ENCODE measurements around the gene SALL4.
"Not testable (repeated sequence)": the region's sequence is repeated elsewhere in the genome, so short reads cannot be mapped to it uniquely, and the experiment has no call there.

Gene SALL4

DNA sequence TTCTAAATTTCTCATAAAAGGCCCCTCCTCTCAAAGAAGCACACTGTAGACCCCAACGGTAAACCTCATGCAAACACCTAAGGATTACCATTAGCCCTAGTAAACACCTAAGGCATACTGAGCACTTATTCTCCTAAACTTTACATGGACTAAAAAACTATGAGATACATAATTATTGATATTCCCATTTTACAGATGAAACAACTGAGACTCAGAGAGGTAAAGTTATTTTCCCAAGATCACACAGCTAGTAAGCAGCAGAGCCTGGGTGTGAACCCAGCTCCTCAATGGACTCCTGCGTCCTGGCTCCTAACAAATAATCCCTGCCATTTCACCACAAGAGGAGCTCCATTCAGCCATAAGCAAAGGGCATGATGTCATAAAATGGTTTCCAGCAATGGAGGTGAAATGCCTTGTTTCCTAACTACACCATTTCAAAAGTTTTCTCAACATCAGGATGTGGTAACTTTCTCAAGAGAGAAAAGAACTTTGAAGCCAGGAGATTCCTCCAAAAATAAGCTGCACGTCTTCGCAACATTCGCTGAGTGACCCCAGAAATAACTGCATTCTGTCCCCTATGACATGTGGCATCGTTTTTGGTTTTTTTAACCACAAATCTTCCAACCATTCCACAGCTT lies 38.2 kb downstream of the SALL4 start:
- DNase-seq = no peak

DNA sequence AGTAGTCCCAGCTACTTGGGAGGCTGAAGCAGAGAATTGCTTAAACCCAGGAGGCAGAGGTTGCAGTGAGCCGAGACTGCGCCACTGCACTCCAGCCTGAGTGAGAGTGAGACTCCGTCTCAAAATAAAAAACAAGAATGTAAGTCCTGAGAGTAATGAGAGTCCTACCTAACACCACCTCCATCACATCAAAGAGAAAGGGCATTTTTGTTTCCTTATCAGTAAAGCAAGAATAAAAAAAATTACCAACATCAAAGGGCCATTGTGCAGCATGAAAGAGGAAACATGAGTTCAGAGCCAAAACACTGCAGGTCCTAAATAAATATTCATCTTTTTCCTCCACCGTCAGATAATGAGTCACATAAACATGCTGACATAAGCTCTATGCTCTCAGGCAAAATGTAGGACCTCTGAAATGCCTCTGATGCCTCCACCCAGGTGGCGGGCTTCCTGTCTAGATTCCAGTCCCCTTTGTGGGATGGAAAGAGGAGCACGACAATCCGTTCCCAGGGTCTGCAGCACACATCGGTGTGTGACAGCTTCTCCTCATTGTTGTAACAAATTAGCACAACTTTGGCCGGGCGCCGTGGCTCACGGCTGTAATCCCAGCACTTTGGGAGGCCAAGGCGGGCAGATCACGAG lies 41.3 kb downstream of the SALL4 start:
- peak; percentile 60 for DNase-seq

DNA sequence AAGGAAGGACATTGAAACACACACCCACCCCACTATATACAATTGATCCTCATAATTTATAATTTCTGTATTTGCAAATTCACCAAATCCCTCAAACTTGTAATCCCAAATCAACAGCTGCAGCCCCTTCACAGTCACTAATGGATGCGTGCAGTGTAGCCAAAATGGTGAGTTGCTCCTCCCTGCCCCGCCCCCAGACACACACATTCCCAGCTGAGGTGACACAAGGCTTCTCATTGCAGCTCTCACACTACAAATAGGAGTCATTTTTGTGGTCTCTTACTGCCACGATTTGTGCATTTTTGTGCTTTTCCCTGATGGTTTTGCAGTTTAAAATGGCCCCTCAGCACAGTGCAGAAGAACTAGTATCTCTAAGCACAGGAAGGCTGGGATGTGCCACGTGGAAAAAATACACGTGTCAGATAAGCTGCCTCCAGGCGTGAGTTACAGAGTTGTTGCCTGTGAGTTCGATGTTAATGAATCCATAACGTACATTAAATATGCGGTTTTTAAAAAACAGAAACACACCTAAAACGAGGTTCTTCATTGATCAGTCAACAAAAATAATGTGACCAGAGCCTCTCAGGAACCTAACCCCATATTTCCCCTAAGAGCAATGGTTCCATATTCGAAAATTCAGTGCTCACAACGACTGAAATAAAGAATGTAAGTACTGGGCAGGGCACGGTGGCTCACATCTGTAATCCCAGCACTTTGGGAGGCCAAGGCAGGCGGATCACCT lies 42.4 kb downstream of the SALL4 start:
- DNase-seq = peak; percentile 32

DNA sequence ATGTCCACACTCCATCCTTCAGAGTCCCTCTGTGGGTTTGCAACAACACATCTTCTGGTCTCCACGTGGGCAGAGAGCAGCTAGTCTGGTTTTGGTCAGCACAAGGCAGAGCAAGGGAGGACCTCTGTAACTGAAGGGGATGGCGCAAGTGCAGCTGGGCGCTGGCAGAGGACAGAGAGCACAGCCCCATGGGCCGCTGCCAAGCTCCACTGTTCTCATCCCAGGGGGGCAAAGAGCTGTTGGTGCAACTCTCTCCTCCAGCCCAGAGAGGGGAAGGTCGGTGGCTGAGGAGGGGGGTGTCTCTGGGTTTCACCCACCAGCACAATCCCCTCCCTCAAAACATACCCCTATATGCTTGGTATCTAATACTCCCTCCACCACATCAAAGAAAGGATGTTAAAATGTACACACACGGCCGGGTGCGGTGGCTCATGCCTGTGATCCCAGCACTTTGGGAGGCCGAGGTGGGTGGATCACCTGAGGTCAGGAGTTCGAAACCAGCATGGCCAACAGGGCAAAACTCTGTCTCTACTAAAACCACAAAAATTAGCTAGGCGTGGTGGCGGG lies 43.3 kb downstream of the SALL4 start:
- peak; percentile 17 for DNase-seq

DNA sequence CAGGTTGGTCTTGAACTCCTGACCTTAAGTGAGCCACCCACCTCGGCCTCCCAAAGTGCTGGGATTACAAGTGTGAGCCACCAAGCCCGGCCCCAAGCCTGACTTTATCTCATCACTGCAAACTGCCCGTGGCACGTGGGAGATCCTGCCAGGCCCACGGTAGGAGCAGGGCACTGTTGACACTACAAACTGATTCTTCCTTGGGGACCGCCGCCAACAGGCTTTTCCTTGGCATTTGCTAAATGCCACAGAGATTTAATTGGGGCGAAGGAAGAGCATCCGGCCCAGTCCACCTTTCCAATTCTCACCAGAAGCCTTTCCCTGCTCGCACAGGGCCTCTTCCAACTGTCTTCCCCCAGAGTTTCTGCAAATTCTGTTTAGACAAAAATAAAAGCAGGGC lies 45.1 kb downstream of the SALL4 start:
- no peak for DNase-seq

DNA sequence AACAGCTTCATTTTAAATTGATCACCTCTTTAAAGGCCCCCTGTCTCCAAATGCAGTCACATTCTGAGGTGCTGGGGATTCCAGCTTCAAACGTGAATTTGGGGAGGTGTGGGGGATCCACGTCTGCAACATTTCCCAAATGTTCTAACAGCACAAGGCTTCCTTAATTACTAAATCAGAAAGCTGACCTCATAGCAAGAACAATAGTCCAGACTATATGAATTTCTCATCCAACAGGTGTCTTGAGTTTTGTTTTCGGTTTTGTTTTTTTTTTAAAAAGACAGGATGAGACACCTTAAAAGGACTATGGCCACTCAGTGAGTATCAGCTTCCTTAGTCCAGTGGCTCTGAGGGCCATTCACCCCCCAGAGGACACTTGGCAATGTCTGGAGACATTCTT lies 45.7 kb downstream of the SALL4 start:
- DNase-seq = no peak

DNA sequence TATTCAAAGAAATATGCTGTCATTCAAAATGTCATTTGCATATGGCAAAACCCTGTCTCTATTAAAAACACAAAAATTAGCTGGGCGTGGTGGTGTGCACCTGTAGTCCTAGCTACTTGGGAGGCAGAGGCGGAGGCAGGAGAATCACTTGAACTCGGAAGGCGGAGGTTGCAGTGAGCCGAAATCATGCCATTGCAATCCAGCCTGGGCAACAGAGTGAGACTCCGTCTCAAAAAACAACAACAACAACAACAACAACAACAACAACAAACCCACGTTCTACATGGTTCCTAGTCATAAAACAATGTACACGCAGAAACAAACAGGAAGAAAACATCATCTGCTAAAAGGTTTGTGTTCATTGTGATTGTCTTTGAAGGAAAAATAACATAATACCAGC lies 49.1 kb downstream of the SALL4 start:
- DNase-seq = not testable (repeated sequence)

DNA sequence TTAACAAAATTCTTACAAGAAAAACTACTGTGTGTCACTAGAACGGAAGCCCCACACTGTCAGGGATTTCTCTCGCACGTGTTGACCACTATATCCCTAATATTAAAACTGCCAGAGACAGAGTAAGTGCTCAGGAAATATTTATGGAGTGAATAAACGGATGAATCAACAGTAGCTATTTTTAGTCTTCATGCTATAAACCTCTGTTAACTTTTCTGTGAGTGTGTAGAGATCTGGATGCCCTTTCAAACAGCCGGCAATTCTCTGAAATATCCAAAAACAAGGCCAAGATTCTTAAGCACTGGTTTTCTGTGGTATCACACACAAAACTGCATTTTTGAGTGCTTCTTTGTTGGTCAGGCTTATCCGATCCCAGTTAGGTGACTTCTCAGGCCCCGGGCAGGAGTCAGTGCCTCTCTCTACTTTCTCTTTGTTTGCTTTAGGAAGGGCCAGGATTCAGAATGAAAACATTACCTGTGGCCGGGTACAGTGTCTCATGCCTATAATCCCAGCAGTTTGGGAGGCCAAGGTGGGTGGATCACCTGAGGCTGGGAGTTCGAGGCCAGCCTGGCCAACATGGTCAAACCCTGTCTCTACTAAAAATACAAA lies 49.9 kb downstream of the SALL4 start:
- DNase-seq = no peak

DNA sequence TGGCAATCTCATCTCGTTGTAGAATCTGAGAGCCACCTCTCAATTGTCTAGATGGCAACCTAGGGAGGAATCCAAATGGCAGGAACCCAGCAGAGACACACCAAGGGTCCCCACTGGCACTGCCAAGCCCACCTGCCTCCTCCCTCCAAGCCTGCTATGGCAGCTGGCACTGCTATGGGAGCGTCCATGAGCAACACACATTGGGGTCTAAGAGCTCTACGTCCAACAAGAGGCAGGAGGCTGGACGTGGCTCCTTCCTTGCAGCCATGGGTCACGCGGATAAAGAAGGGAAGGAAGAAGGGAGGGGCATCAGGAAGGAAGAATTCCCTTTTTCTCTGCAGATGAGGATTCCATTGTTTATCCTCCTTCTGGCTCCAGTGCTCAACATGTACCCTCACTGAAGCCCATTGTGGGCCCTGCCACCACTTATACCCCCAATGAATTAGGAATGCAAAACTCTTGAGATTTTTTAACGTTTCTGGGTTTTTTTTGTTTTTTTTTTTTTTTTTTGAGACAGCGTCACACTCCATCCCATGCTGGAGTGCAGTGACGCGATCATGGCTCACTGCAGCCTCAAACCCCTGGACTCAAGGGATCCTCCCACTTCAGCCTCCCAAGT lies 51.4 kb downstream of the SALL4 start:
- DNase-seq = no peak

DNA sequence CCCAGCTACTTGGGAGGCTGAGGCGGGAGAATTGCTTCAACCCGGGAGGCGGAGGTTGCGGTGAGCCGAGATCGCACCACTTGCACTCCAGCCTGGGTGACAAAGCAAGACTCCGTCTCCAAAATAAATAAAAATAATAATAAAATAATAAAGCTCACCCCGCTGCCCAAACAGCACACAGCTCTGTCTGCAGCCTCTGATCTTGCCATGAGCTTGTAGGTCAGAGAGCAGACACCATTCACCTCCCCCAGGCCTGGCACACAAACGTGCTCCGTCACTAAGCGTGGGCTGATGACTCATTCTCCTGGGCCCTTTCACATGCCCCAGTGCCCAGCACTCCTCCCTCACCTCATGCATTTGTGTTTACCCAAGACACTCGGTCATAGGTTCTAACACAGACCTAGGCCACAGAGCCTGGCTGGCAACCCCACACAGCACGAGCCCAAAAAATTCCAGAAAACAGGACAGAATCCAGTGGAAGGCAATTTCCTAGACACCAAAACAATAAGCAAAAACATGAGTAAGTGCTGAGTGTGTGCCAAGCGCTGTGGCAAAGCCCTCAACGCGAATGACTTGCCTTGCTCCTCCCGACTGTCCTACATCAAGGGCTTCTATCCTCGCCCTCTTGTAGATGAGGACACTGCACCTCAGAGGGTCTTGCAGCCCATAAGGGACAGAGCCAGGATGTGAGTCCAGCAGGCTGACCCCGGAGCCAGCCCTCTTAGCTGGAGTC lies 52.1 kb downstream of the SALL4 start:
- DNase-seq = peak; percentile 86

DNA sequence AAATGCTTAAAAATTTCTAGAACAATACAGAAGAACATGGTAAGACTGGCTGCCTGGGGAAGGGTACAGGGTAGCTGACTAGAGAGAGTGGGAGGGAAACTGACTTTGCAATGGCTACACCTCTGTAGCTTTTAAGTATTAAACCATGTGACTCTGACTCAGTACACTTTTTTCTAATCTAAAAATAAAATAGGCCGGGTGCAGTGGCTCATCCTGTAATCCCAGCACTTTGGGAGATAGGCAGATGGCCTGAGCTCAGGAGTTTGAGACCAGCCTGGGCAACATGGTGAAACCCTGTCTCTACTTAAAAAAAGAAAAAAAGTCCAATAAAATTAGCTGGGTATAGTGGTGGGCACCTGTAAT lies 52.7 kb downstream of the SALL4 start:
- DNase-seq = no peak

DNA sequence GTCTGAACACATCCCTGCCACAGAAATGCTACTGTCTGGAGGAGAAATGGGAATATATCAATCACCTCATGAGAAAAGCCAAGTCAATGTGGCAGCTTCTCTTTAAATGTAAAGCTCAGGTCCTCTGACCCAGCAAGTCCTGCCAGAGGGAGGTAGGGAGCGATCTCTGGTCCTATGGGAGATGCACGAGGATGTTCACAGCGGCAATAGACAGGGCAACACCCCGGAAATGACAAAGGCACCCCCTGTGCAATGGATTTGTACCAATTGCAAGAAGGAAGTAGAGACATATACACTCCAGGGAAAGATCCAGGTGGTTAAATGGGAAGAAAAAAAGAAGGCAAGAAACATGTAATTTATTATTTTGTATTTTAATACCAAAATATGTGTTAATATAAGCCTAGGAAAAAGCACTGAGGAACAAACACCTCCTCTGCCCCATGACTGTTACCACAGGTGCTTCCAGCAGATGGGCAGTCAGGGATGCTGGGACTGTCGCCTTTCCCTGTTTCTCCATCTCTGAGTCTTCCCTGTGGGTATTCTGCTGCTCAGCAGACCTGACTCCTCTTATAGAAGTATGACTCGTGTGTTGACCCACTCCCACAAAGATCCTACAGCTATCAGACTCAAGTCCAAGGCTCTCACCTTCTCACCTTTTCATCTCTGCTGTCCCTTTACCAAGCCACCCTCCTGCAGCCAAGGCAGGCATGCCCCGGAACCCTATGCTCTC lies 55.0 kb downstream of the SALL4 start:
- DNase-seq = peak; percentile 57

DNA sequence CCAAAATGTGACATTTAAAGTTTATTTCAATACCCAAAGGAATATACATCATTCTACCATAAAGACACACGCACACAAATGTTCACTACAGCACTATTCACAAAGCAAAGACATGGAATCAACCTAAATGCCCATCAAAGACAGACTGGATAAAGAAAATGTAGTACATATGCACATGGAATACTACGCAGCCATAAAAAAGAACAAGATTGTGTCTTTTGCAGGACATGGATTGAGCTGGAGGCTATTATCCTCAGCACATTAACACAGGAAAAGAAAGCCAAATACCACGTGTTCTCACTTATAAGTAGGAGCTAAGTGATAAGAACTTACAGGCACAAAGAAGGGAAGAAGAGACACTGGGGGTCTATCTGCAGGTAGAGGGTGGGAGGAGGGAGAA lies 56.5 kb downstream of the SALL4 start:
- DNase-seq = no peak

DNA sequence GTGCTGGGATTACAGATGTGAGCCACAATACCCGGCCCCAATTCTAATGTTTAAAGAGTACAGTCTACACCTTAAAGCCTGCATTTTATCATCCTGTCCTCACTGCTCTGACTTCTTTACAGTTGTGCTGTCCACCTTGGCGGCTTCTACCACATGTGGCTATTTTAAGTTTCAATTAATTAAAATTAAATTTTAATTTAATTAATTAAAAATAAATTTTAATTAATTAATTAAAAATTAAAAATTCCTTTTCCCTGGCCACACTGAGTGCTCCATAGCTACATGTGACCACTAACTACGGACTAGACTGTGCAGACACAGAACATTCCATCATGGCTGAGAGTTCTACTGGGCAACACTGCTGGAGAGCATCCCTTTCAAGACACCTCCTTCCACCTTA lies 61.5 kb downstream of the SALL4 start:
- DNase-seq = no peak

DNA sequence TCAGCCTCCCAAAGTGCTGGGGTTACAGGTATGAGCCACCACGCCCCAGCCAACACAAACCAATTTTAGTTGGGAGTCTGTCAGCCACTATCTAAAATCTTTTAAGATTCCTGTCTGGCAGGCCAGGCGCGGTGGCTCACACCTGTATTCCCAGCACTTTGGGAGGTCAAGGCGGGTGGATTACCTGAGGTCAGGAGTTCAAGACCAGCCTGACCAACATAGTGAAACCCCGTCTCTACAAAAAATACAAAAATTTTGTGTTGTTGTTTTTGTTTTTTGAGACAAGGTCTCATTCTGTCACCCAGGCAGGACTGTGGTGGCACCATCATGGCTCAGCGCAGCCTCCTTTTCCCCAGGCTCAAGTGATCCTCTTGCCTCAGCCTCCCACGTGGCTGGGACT lies 62.0 kb downstream of the SALL4 start:
- DNase-seq = not testable (repeated sequence)

DNA sequence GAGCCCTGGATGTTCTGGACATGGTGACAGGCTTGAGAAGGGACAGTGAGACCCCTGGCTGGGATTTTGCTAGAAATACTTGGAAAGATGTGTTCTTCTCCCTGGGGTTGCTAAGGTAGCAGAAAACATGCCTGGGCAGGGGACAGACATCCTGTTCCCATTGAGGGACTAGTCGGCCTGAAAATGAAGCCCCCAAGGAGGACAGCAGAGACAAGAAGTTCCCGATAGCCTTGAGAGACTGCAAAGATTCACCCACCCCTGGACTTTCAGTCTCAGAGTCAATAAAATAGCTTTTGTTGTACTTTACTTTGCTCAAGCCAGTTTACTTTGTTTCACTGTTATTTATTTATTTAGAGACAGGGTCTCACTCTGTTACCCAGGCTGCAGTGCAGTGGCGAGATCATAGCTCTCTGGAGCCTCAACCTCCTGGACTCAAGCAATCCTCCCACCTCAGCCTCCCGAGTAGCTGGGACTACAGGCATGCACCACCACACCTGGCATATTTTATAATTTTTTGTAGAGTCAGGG lies 62.5 kb downstream of the SALL4 start:
- no peak for DNase-seq

DNA sequence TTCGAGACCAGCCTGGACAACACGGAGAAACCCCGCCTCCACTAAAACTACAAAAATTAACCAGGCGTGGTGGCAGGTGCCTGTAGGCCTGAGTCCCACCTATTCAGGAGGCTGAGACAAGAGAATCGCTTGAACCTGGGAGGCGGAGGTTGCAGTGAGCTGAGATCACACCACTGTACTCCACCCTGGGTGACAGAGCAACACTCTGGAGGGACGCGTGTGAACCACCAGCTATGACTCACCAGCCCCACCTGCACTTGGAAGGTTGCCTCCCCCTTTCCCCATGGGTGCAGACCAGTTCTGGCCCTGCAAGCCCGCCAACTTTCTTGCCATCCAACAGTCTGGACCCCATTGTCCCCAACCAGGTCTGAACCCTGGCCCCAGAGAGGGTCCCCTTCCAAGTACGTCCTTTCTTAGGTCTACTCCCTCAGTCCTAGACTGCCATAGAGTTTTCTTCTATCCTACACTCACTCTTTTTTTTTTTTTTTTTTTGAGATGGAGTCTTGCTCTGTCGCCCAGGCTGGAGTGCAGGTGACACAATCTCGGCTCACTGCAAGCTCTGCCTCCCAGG lies 63.4 kb downstream of the SALL4 start:
- DNase-seq = no peak

DNA sequence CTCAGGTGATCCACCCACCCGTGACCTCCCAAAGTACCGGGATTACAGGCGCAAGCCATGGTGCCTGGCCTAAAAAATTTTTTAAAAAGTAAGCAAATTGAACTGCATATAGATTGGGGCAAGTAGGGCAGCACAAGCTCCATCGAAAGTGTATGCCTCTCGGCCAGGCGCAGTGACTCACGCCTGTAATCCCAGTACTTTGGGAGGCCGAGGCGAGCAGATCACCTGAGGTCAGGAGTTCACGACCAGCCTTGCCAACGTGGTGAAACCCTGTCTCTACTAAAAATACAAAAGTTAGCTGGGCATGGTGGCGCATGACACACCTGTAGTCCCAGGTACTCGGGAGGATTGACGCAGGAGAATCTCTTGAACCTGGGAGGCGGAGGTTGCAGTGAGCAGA lies 64.1 kb downstream of the SALL4 start:
- not testable (repeated sequence) for DNase-seq

DNA sequence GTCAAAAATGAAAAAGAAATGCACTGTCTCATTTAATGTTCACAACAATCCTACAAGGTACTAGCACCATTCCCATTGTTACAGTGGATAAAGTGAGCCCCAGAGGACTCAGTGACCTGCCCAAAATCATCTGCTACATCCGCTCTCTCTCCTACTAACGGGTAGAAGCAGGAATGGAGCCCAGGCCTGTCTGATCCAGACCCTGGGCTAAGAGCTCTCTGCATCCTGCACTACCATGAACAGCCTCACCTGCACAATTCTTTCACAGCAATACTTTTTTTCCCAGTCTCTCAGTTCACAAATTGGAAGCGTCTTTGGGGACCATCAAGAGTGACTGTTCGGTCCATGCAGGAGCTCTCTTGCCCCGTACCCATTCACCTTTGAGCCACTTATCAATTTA lies 65.4 kb downstream of the SALL4 start:
- DNase-seq = peak; percentile 34

DNA sequence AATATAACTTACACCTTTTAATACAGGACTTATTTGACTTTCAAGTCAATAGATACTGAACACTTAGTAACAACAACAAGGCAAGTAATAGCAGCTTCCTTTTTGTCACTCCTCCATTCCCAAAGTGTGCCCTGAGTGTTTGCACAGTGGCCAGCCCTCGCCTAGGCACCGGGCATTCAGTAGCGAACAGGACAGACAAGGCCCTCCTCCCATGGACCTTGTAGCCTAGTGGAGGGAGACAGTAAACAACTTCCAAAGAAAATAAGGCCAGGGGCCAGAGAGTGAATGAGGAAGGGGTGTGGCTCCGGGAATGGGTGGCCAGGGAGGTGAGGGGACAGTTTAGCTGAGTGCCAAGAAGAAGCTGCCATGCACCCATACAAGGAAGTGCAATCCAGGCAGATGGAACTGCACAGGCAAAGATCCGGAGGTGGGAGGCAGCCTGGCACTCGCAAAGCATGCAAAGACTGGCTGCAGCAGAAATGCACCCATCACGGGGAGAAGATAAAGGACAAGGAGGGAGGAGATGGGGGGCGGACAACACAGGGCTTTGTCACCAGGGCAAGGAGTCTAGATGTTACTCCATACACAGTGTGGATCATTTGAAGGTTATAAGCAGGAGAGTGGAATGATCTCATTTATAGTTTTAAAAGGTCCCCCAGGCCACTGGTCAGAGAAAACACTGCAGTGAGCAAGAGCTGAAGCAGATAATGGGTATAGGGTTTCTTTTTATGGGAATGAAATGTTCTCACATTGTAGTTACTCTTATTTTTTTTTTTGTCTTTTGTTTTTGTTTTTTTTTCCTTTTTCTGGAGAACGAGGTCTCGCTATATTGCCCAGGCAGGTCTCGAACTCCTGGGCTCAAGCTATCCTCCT lies 66.4 kb downstream of the SALL4 start:
- DNase-seq = peak; percentile 56

All from NCI-H69 (cell line).